Astrocyte (in vitro differentiated cells and primary cell): ENCODE data around the gene ZSCAN10. TPM values are rescaled to one million over a fixed set of nuclear protein-coding genes. Genes with fewer than 3 reads are reported as not detected.
"Not testable (repeated sequence)": the region's sequence is repeated elsewhere in the genome, so short reads cannot be mapped to it uniquely, and the experiment has no call there.

Experiments used
- DNase-seq: peaks from one replicate; pipeline ENCODE4 v3.0.0-alpha.2; 2010; ENCODE audit warnings: low read depth
- FAIRE-seq: peaks from 2 replicates; lab custom pipeline; 2011; peaks lifted over from hg19 to GRCh38; lab: Jason Lieb, UNC
- H2AFZ ChIP-seq: 2 replicates; pipeline ENCODE4 v1.6.0; 2012; ENCODE audit warnings: low read depth, low read length, inconsistent platforms
- H3K27ac ChIP-seq: 2 replicates; pipeline ENCODE4 v1.5.1; 2011; ENCODE audit warnings: low read depth, low read length, inconsistent platforms
- H3K27me3 ChIP-seq: 2 replicates; pipeline ENCODE4 v1.6.0; 2011; ENCODE audit warnings: low read length, inconsistent platforms; ENCODE audit not compliant: insufficient read depth
- H3K36me3 ChIP-seq: 2 replicates; pipeline ENCODE4 v1.5.1; 2011; ENCODE audit warnings: low read length, inconsistent platforms; ENCODE audit not compliant: insufficient read depth
- H3K4me1 ChIP-seq: 2 replicates; pipeline ENCODE4 v1.5.1; 2011; ENCODE audit warnings: low read length, inconsistent platforms; ENCODE audit not compliant: insufficient read depth
- H3K4me2 ChIP-seq: 2 replicates; pipeline ENCODE4 v1.6.0; 2012; ENCODE audit warnings: low read length, inconsistent platforms
- H3K4me3 ChIP-seq: 2 replicates; pipeline ENCODE4 v1.5.1; 2011; ENCODE audit warnings: low read depth, mild to moderate bottlenecking, low read length, inconsistent platforms; ENCODE audit not compliant: insufficient read depth
- H3K79me2 ChIP-seq: 2 replicates; pipeline ENCODE4 v1.6.0; 2012; ENCODE audit warnings: mild to moderate bottlenecking, low read length, inconsistent platforms; ENCODE audit not compliant: insufficient read depth
- H3K9ac ChIP-seq: 2 replicates; pipeline ENCODE4 v1.6.0; 2012; ENCODE audit warnings: mild to moderate bottlenecking, low read length, inconsistent platforms
- H3K9me3 ChIP-seq: 2 replicates; pipeline ENCODE4 v1.5.1; 2012; ENCODE audit warnings: low read depth, mild to moderate bottlenecking, low read length, inconsistent platforms; ENCODE audit not compliant: insufficient read depth
- H4K20me1 ChIP-seq: 2 replicates; pipeline ENCODE4 v1.6.0; 2012; ENCODE audit warnings: low read length, inconsistent platforms; ENCODE audit not compliant: insufficient read depth
- H3K27ac Mint-ChIP-seq: one replicate; pipeline ENCODE4 v1.8.0; 2021; ENCODE audit warnings: mild to moderate bottlenecking, mixed read lengths; ENCODE audit not compliant: unreplicated experiment
- H3K27me3 Mint-ChIP-seq: one replicate; pipeline ENCODE4 v1.8.0; 2021; ENCODE audit warnings: low read depth, mixed read lengths; ENCODE audit not compliant: unreplicated experiment
- H3K36me3 Mint-ChIP-seq: one replicate; pipeline ENCODE4 v1.8.0; 2021; ENCODE audit warnings: low read depth, mixed read lengths; ENCODE audit not compliant: unreplicated experiment
- H3K4me1 Mint-ChIP-seq: one replicate; pipeline ENCODE4 v1.8.0; 2021; ENCODE audit warnings: low read depth, mixed read lengths; ENCODE audit not compliant: unreplicated experiment
- H3K4me3 Mint-ChIP-seq: one replicate; pipeline ENCODE4 v1.8.0; 2021; ENCODE audit warnings: mild to moderate bottlenecking, moderate library complexity, mixed read lengths; ENCODE audit not compliant: unreplicated experiment
- H3K9me3 Mint-ChIP-seq: one replicate; pipeline ENCODE4 v1.8.0; 2021; ENCODE audit warnings: mild to moderate bottlenecking, mixed read lengths; ENCODE audit not compliant: unreplicated experiment
- CTCF ChIP-seq: IDR thresholded peaks from 2 replicates; pipeline ENCODE4 v1.5.1; 2011; ENCODE audit warnings: low read depth, mild to moderate bottlenecking, inconsistent platforms, low read length, moderate library complexity; ENCODE audit not compliant: insufficient read depth
- EZH2 ChIP-seq: IDR thresholded peaks from 2 replicates; pipeline ENCODE4 v1.6.1; 2012; ENCODE audit warnings: mild to moderate bottlenecking, low read length, inconsistent platforms; ENCODE audit not compliant: insufficient read depth
- total RNA-seq: library from RNA; stranded (reverse); gene quantifications from 2 replicates; pipeline ENCODE4 v1.2.1, GENCODE V29; 2021

Gene ZSCAN10
- total RNA-seq, 1 donor from 2014 or later = 0.25 TPM

DNA sequence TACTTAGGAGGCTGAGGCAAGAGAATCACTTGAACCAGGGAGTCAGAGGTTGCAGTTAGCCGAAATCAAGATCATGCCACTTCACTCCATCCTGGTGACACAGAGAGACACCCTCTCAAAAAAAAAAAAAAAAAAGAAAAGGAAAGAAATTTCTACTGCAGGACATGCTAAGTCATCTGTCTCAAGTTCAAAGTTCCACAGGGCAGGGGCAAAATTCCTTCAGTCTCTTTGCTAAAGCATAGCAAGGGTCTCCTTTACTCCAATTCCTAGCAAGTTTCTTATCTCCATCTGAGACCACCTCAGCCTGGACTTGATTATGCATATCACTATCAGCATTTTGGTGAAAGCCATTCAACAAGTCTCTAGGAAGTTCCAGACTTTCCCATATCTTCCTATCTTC lies 14.6 kb downstream of the ZSCAN10 start:
- Mint-ChIP-seq H3K9me3 (peaks cover 4% of the 10 kb centered on the region), H3K4me3 (no peak overlapping the region), H3K27me3 (peaks cover 24% of the 10 kb centered on the region), H3K27ac (no peak overlapping the region), H3K36me3 (no peaks in the 10 kb centered on the region), H3K4me1 (peaks cover 8% of the 10 kb centered on the region)
- Histone ChIP-seq H3K9ac (no peak overlapping the region), H3K4me3 (no peak overlapping the region), H2AFZ (no peak overlapping the region), H4K20me1 (no peaks in the 10 kb centered on the region), H3K36me3 (no peaks in the 10 kb centered on the region), H3K9me3 (no peaks in the 10 kb centered on the region), H3K4me1 (no peaks in the 10 kb centered on the region), H3K4me2 (no peak overlapping the region), H3K27ac (no peak overlapping the region), H3K27me3 (peaks cover 14% of the 10 kb centered on the region), H3K79me2 (no peaks in the 10 kb centered on the region)
- no peak for DNase-seq
- TF ChIP-seq CTCF = no peak
- TF ChIP-seq EZH2 = no peak
- no peak for FAIRE-seq

DNA sequence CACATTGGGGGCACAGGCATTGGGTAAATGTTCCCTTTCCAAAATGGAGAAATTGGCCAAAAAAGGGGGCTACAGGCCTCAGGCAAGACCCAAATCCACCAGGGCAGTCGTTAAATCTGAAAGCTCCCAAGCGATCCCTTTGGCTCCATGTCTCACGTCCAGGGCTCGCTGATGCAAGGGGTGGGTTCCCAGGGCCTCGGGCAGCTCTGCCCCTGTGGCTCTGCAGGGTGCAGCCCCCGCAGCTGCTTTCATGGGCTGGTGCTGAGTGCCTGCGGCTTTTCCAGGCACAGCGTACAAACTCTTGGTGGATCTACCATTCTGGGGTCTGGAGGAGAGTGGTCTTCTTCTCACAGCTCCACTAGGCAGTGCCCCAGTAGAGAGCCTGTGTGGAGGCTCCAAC lies 15.7 kb downstream of the ZSCAN10 start:
- H3K9me3 Mint-ChIP-seq, H3K27ac Mint-ChIP-seq, H3K36me3 Mint-ChIP-seq: not testable (repeated sequence)

GRCh38 chr16:3081957-3082356 lies 17.1 kb downstream of the ZSCAN10 start:
- not testable (repeated sequence) for H3K4me3 ChIP-seq, H3K4me1 ChIP-seq, H3K27ac ChIP-seq, FAIRE-seq, H3K27ac Mint-ChIP-seq, H3K36me3 Mint-ChIP-seq, H3K9me3 ChIP-seq, H3K4me2 ChIP-seq, H2AFZ ChIP-seq, H3K4me3 Mint-ChIP-seq, H3K79me2 ChIP-seq, H3K9ac ChIP-seq, H3K36me3 ChIP-seq, H3K4me1 Mint-ChIP-seq, H4K20me1 ChIP-seq, H3K9me3 Mint-ChIP-seq, DNase-seq
- peaks cover 22% of the 10 kb centered on the region for H3K27me3 ChIP-seq
- H3K27me3 Mint-ChIP-seq = peaks cover 17% of the 10 kb centered on the region

More for the DNA sequence above, 15.7 kb downstream of the ZSCAN10 start:
- H3K27me3 ChIP-seq = peaks cover 20% of the 10 kb centered on the region
- not testable (repeated sequence) for H3K9ac ChIP-seq, H3K79me2 ChIP-seq, H3K4me3 ChIP-seq, FAIRE-seq, H3K4me1 ChIP-seq, H3K4me2 ChIP-seq, DNase-seq, H3K4me3 Mint-ChIP-seq, H3K36me3 ChIP-seq, H4K20me1 ChIP-seq, H3K4me1 Mint-ChIP-seq, H3K9me3 ChIP-seq, H2AFZ ChIP-seq, H3K27ac ChIP-seq
- peaks cover 24% of the 10 kb centered on the region for H3K27me3 Mint-ChIP-seq

DNA sequence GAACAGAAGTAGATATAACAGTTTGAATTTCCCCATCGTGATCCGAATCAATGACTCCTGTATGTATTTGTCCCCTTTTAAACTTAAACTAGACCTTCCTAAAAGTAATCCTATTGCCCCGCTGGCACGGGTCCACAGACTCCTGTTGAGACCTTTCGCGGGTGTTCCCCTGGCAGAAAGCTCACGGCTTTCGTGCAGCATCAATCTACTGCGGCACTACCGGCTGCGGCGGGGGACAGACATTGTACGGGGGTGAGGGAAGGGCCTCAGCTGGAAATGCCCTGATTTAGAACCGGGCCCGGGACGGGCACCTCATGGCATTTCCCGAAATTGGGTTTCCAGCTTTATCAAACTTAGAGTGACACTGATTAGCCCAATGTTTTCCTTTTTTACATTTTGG lies 19.1 kb downstream of the ZSCAN10 start:
- no peak overlapping the region for H3K4me2 ChIP-seq
- Mint-ChIP-seq H3K27me3 (peaks cover 27% of the 10 kb centered on the region), H3K4me1 (no peaks in the 10 kb centered on the region), H3K27ac (no peak overlapping the region), H3K36me3 (no peaks in the 10 kb centered on the region), H3K9me3 (peaks cover 11% of the 10 kb centered on the region), H3K4me3 (no peak overlapping the region)
- H3K4me3 ChIP-seq = no peak overlapping the region
- H4K20me1 ChIP-seq = no peaks in the 10 kb centered on the region
- H3K9me3 ChIP-seq = no peaks in the 10 kb centered on the region
- no peak for FAIRE-seq
- no peak overlapping the region for H3K9ac ChIP-seq
- H2AFZ ChIP-seq = no peak overlapping the region
- H3K36me3 ChIP-seq = no peaks in the 10 kb centered on the region
- H3K4me1 ChIP-seq = no peaks in the 10 kb centered on the region
- H3K27me3 ChIP-seq = peaks cover 22% of the 10 kb centered on the region
- no peaks in the 10 kb centered on the region for H3K79me2 ChIP-seq
- no peak for DNase-seq
- TF ChIP-seq EZH2 (no peak), CTCF (no peak)
- H3K27ac ChIP-seq = no peak overlapping the region
